Neural crest cell (in vitro differentiated cells): ENCODE results near the gene NAV2. TPM values are rescaled to one million over a fixed set of nuclear protein-coding genes. Genes with fewer than 3 reads are reported as not detected.

Experiments used
- DNase-seq: peaks from one replicate; pipeline ENCODE4 v3.0.0; 2021; ENCODE audit warnings: low read depth, mixed read lengths, low spot score
- H3K27ac Mint-ChIP-seq: one replicate; pipeline ENCODE4 v1.8.0; 2021; ENCODE audit warnings: mild to moderate bottlenecking, mixed read lengths; ENCODE audit not compliant: unreplicated experiment
- H3K27me3 Mint-ChIP-seq: 2 replicates; pipeline ENCODE4 v1.8.0; 2021; ENCODE audit warnings: low read depth, mild to moderate bottlenecking, mixed read lengths
- H3K36me3 Mint-ChIP-seq: 2 replicates; pipeline ENCODE4 v1.8.0; 2021; ENCODE audit warnings: low read depth, mild to moderate bottlenecking, mixed read lengths
- H3K4me1 Mint-ChIP-seq: 2 replicates; pipeline ENCODE4 v1.8.0; 2021; ENCODE audit warnings: mixed read lengths
- H3K4me3 Mint-ChIP-seq: one replicate; pipeline ENCODE4 v1.8.0; 2021; ENCODE audit warnings: mild to moderate bottlenecking, mixed read lengths
- H3K9me3 Mint-ChIP-seq: 2 replicates; pipeline ENCODE4 v1.8.0; 2021; ENCODE audit warnings: mixed read lengths
- CTCF ChIP-seq: fragments of 200-600 bp; sonication (generic); conservative IDR thresholded peaks from 2 replicates; pipeline ENCODE4 v1.5.0; 2021; ENCODE audit warnings: antibody characterized with exemption, mild to moderate bottlenecking
- total RNA-seq: library from RNA; stranded (reverse); gene quantifications from 2 replicates; pipeline ENCODE4 v1.2.1, GENCODE V29; 2021

The NAV2 gene
- total RNA-seq, 1 donor from 2014 or later, result 14.1 TPM

GRCh38 chr11:19676475-19677380, 35.9 kb upstream of the NAV2 start:
- Mint-ChIP-seq H3K9me3 (no peaks in the 10 kb centered on the region), H3K27me3 (peaks cover 4% of the 10 kb centered on the region), H3K27ac (peak overlapping the region; percentile 88), H3K4me3 (no peak overlapping the region), H3K36me3 (no peaks in the 10 kb centered on the region), H3K4me1 (peaks cover 57% of the 10 kb centered on the region)
- no peak for TF ChIP-seq CTCF
- no peak for DNase-seq

- no peak overlapping the region for H3K27ac Mint-ChIP-seq
- TF ChIP-seq CTCF, result no peak
- H3K9me3 Mint-ChIP-seq, result no peaks in the 10 kb centered on the region
- no peaks in the 10 kb centered on the region for H3K36me3 Mint-ChIP-seq
- no peak for DNase-seq
- no peak overlapping the region for H3K4me3 Mint-ChIP-seq
- peaks cover 4% of the 10 kb centered on the region for H3K27me3 Mint-ChIP-seq
- peaks cover 57% of the 10 kb centered on the region for H3K4me1 Mint-ChIP-seq
Measured at GRCh38 chr11:19677381-19678080, 35.1 kb upstream of the NAV2 start.

- H3K4me1 Mint-ChIP-seq, result peaks cover 44% of the 10 kb centered on the region
- H3K36me3 Mint-ChIP-seq, result no peaks in the 10 kb centered on the region
- H3K9me3 Mint-ChIP-seq, result no peaks in the 10 kb centered on the region
- H3K27me3 Mint-ChIP-seq, result peaks cover 4% of the 10 kb centered on the region
- H3K27ac Mint-ChIP-seq, result peak overlapping the region; percentile 91
- TF ChIP-seq CTCF, result no peak
- no peak overlapping the region for H3K4me3 Mint-ChIP-seq
- DNase-seq, result no peak
Measured at GRCh38 chr11:19679952-19680828, 32.4 kb upstream of the NAV2 start.

GRCh38 chr11:19680829-19681368, 31.7 kb upstream of the NAV2 start:
- no peak overlapping the region for H3K27ac Mint-ChIP-seq
- H3K27me3 Mint-ChIP-seq, result peaks cover 4% of the 10 kb centered on the region
- TF ChIP-seq CTCF, result no peak
- no peak for DNase-seq
- H3K36me3 Mint-ChIP-seq, result no peaks in the 10 kb centered on the region
- no peaks in the 10 kb centered on the region for H3K9me3 Mint-ChIP-seq
- H3K4me1 Mint-ChIP-seq, result peaks cover 41% of the 10 kb centered on the region
- H3K4me3 Mint-ChIP-seq, result no peak overlapping the region
